MM.1S (cell line): ENCODE results near the gene KRTAP5-7.

ENCODE experiments used
- DNase-seq: peaks from one replicate; pipeline ENCODE4 v3.0.0-alpha.2; 2015
- H2AFZ ChIP-seq: fragments of 300-600 bp; sonication (generic); 2 replicates; pipeline ENCODE4 v1.6.0; 2016; ENCODE audit warnings: antibody characterized with exemption, low read length
- H3F3A ChIP-seq: fragments of 300-600 bp; sonication (generic); 2 replicates; pipeline ENCODE4 v1.6.1; 2016; ENCODE audit warnings: mild to moderate bottlenecking, antibody characterized with exemption, low read length, moderate library complexity, mixed read lengths; ENCODE audit not compliant: insufficient read depth
- H3K27ac ChIP-seq: fragments of 300-600 bp; sonication (generic); 2 replicates; pipeline ENCODE4 v1.5.1; 2016; ENCODE audit warnings: mild to moderate bottlenecking, low read length
- H3K27me3 ChIP-seq: fragments of 300-600 bp; sonication (generic); replicated peaks from 2 replicates; pipeline ENCODE4 v1.6.0; 2016; ENCODE audit warnings: low read length; ENCODE audit not compliant: insufficient read depth
- H3K36me3 ChIP-seq: fragments of 300-600 bp; sonication (generic); replicated peaks from 2 replicates; pipeline ENCODE4 v1.6.1; 2016; ENCODE audit warnings: mild to moderate bottlenecking, low read length, mixed read lengths; ENCODE audit not compliant: insufficient read depth
- H3K4me1 ChIP-seq: fragments of 300-600 bp; sonication (generic); 2 replicates; pipeline ENCODE4 v1.6.1; 2016; ENCODE audit warnings: low read length, mixed read lengths
- H3K4me2 ChIP-seq: fragments of 300-600 bp; sonication (generic); 2 replicates; pipeline ENCODE4 v1.6.0; 2016; ENCODE audit warnings: low read depth, low read length
- H3K4me3 ChIP-seq: fragments of 300-600 bp; sonication (generic); 2 replicates; pipeline ENCODE4 v1.5.1; 2016; ENCODE audit warnings: low read length, mixed read lengths
- H3K79me2 ChIP-seq: fragments of 300-600 bp; sonication (generic); 2 replicates; pipeline ENCODE4 v1.6.1; 2016; ENCODE audit warnings: mixed run types, low read length, mixed read lengths
- H3K9ac ChIP-seq: fragments of 300-600 bp; sonication (generic); 2 replicates; pipeline ENCODE4 v1.6.1; 2016; ENCODE audit warnings: low read length, mixed read lengths
- H3K9me2 ChIP-seq: fragments of 300-600 bp; sonication (generic); replicated peaks from 2 replicates; pipeline ENCODE4 v1.6.1; 2016; ENCODE audit warnings: mild to moderate bottlenecking, low read length, mixed read lengths; ENCODE audit not compliant: insufficient read depth
- H3K9me3 ChIP-seq: fragments of 300-600 bp; sonication (generic); replicated peaks from 2 replicates; pipeline ENCODE4 v1.6.1; 2016; ENCODE audit warnings: mild to moderate bottlenecking, low read length, mixed read lengths; ENCODE audit not compliant: insufficient read depth
- H4K20me1 ChIP-seq: fragments of 300-600 bp; sonication (generic); 2 replicates; pipeline ENCODE4 v1.6.1; 2016; ENCODE audit warnings: mild to moderate bottlenecking, low read length, moderate library complexity, mixed read lengths; ENCODE audit not compliant: insufficient read depth
- EZH2 ChIP-seq: fragments of 300-600 bp; sonication (generic); optimal IDR thresholded peaks from 2 replicates; pipeline ENCODE3; 2017; ENCODE audit warnings: low read depth, mild to moderate bottlenecking, antibody characterized with exemption, low read length, mixed read lengths
- EZH2phosphoT487 ChIP-seq: fragments of 300-600 bp; sonication (generic); IDR thresholded peaks from 2 replicates; pipeline ENCODE4 v1.6.1; 2018; ENCODE audit warnings: antibody characterized with exemption, low read length
- TF ChIP-seq, protein P1 (sequence below): fragments of 300-600 bp; sonication (generic); IDR thresholded peaks from 2 replicates; pipeline ENCODE4 v1.5.1; 2016; ENCODE audit warnings: antibody characterized with exemption, low read length, mixed read lengths

The KRTAP5-7 gene

DNA sequence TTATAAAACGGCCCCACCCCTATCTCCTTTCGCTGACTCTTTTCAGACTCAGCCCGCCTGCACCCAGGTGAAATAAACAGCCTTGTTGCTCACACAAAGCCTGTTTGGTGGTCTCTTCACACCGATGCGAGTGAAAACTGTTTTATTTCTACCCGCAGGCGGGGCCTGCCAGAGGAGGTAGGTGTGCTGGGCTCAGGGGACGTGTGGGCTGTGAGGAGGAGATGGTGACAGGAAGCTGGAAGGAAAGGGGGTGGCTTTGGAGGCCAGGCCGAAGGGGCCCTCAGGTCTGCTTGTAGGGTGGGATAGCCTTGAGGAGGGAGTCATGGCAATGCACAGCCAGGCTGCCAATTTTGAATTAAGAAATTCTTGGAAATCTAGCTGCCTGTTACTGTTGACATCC lies 21.3 kb upstream of the KRTAP5-7 start:
- TF ChIP-seq, protein P1, sequence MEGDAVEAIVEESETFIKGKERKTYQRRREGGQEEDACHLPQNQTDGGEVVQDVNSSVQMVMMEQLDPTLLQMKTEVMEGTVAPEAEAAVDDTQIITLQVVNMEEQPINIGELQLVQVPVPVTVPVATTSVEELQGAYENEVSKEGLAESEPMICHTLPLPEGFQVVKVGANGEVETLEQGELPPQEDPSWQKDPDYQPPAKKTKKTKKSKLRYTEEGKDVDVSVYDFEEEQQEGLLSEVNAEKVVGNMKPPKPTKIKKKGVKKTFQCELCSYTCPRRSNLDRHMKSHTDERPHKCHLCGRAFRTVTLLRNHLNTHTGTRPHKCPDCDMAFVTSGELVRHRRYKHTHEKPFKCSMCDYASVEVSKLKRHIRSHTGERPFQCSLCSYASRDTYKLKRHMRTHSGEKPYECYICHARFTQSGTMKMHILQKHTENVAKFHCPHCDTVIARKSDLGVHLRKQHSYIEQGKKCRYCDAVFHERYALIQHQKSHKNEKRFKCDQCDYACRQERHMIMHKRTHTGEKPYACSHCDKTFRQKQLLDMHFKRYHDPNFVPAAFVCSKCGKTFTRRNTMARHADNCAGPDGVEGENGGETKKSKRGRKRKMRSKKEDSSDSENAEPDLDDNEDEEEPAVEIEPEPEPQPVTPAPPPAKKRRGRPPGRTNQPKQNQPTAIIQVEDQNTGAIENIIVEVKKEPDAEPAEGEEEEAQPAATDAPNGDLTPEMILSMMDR, result no peak
- TF ChIP-seq EZH2phosphoT487 (no peak), EZH2 (no peak)
- no peaks in the 10 kb centered on the region for H3K9me3 ChIP-seq
- no peaks in the 10 kb centered on the region for H4K20me1 ChIP-seq
- H3K4me1 ChIP-seq, result peaks cover 5% of the 10 kb centered on the region
- no peaks in the 10 kb centered on the region for H3K27me3 ChIP-seq
- no peak for DNase-seq
- H3K9ac ChIP-seq, result no peak overlapping the region
- H3K9me2 ChIP-seq, result no peaks in the 10 kb centered on the region
- H3K27ac ChIP-seq, result no peak overlapping the region
- H3K4me2 ChIP-seq, result no peak overlapping the region
- H3K36me3 ChIP-seq, result no peaks in the 10 kb centered on the region
- H2AFZ ChIP-seq, result no peak overlapping the region
- H3K79me2 ChIP-seq, result no peaks in the 10 kb centered on the region
- no peaks in the 10 kb centered on the region for H3F3A ChIP-seq
- H3K4me3 ChIP-seq, result no peak overlapping the region

DNA sequence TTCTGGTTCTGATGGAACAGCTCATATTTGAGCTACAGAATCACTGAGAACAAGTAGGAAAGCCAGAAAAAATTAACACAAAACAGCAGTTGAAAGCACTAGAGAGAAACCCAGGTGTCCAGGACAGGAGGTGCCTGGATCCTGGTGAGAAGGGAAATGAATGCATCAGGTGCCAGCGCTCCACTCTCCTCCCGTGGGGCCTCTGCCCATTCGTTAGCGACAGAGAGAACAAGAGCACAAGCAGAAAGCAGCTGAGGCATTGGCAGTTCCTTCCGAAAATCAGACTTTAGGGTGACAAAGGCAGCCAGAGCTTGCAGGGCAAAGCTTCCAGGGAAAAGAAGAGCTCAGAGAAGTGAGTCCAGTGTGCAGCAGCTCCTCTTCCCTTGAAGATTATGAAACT lies 20.0 kb upstream of the KRTAP5-7 start:
- Histone ChIP-seq H3K4me3 (no peak overlapping the region), H3K36me3 (no peaks in the 10 kb centered on the region), H3K4me2 (no peak overlapping the region), H3K27ac (no peak overlapping the region), H3F3A (no peaks in the 10 kb centered on the region), H3K9me2 (no peaks in the 10 kb centered on the region), H3K27me3 (no peaks in the 10 kb centered on the region), H3K9ac (no peak overlapping the region), H3K9me3 (no peaks in the 10 kb centered on the region), H3K4me1 (peaks cover 5% of the 10 kb centered on the region), H2AFZ (no peak overlapping the region), H3K79me2 (no peaks in the 10 kb centered on the region), H4K20me1 (no peaks in the 10 kb centered on the region)
- no peak for DNase-seq
- TF ChIP-seq EZH2phosphoT487 (no peak), EZH2 (no peak)
- TF ChIP-seq, protein P1, result no peak

DNA sequence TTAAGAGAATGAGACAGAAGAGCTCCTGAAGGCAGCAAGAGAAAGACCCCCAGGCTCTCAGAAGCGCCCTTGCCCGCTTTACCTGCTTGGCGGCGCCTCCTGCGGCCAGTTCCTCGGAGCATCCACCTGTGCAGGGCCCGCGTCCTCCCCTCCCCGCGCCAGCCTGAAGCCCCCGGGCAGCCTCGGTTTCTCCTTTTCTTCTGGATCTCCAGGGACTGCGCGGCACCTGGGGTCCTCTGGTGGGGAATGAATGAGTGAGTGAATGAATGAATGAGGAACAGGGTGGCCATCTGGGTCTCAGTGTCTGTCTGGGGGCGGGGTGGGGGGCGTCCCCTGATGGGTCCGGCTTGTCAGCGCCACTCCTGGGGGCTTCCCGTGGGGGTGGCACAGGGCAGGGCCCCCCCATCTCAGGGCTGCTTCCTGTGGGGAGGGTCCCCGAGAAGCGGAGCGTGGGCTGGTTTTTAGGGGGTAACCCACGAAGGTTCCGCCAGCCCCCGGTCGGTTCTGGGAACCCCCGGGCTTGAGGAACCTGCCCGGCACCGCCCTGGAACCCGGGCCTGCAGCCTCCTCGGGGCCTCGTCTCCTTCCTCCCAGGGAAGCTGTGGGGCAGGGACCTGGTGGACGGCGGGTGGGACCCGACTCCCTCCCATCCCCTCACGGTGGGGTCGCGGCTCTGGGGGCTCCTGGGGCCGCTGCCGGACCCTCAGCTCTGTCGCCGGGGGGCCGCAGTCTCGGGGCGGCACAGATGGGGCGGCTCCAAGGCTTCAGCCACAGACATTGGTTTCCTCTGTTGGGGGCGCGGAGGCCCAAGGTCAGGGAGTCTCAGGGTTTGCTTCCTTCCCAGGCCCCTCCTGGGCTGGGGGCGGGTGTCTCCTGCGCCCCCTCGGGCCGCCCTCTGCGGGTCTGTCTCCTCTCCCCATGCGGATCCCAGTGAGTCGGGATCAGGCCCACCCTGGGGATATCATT lies 8.3 kb upstream of the KRTAP5-7 start:
- no peak for DNase-seq
- Histone ChIP-seq H2AFZ (no peak overlapping the region), H3K9me3 (no peaks in the 10 kb centered on the region), H3K4me2 (no peak overlapping the region), H3K27me3 (peaks cover 8% of the 10 kb centered on the region), H3K9ac (no peak overlapping the region), H3K4me1 (no peaks in the 10 kb centered on the region), H3K79me2 (no peaks in the 10 kb centered on the region), H3F3A (no peaks in the 10 kb centered on the region), H3K36me3 (no peaks in the 10 kb centered on the region), H3K27ac (no peak overlapping the region), H3K9me2 (no peaks in the 10 kb centered on the region), H4K20me1 (no peaks in the 10 kb centered on the region), H3K4me3 (no peak overlapping the region)
- TF ChIP-seq EZH2phosphoT487 (no peak), EZH2 (no peak)
- TF ChIP-seq, protein P1, result no peak
